Suprapubic skin (tissue), 4 donors: Measurements from ENCODE around the gene SLC9A2.

Source experiments
- EP300 ChIP-seq: sonication (generic); formaldehyde crosslinking; IDR thresholded peaks from one replicate; pipeline ENCODE4 v1.6.1; 2017; ENCODE audit warnings: antibody characterized with exemption
- POLR2A ChIP-seq, 2 donors: fragments of 450-650 bp; IDR thresholded peaks; one replicate each; pipeline ENCODE4 v1.6.1; 2017; ENCODE audit warnings: antibody characterized with exemption in 2 of 2, mild to moderate bottlenecking in 2 of 2, moderate library complexity in 2 of 2
- POLR2AphosphoS5 ChIP-seq, 3 donors: sonication (generic); formaldehyde crosslinking; IDR thresholded peaks; one replicate each; pipeline ENCODE4 v1.6.1; 2017; ENCODE audit warnings: antibody characterized with exemption in 3 of 3
- TF ChIP-seq, protein P1 (sequence below), 2 donors: fragments of 200-600 bp in 1 of 2; fragments of 450-650 bp in 1 of 2; sonication (generic) in 1 of 2; IDR thresholded peaks; one replicate each; pipeline ENCODE4 v1.5.1; 2016 to 2019; ENCODE audit warnings: antibody characterized with exemption in 2 of 2, mild to moderate bottlenecking in 1 of 2, moderate library complexity in 1 of 2

DNA sequence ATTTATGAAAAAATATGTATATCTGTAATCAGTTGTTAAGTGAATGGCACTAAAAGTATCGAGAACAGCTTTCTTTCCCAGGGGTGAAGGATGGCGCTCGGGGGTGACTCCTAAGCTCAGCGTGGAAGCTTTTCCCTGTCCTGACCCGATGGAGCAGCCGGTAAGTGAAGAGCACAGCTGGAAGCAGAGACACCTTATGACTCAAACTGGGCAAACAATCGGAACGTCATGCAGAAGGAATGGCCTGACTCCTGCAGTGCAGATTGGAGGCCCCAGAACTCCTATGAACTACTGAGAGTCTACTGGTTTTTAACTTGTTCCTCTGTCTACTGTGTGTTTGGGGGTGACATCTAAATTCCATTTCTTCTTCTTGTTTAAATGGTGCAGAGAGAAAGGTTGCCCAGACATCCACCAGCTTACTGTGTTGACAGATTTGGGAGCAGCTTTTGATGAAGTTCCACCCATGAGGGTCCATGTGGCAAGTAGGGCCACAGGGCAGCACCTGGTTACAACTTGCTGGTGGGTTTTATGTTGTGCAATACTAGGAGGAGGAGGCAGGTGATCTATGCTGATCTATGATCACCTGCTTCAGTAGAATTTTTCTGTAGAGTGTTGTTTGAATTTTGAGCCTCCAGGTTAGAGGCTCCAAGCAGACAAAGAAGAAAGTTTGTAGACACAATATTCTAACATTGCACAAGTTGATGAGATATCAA, 89.7 kb downstream of the SLC9A2 start:
- no peak for TF ChIP-seq POLR2A (IDR thresholded peaks at IDR 0.05)
- TF ChIP-seq, protein P1, sequence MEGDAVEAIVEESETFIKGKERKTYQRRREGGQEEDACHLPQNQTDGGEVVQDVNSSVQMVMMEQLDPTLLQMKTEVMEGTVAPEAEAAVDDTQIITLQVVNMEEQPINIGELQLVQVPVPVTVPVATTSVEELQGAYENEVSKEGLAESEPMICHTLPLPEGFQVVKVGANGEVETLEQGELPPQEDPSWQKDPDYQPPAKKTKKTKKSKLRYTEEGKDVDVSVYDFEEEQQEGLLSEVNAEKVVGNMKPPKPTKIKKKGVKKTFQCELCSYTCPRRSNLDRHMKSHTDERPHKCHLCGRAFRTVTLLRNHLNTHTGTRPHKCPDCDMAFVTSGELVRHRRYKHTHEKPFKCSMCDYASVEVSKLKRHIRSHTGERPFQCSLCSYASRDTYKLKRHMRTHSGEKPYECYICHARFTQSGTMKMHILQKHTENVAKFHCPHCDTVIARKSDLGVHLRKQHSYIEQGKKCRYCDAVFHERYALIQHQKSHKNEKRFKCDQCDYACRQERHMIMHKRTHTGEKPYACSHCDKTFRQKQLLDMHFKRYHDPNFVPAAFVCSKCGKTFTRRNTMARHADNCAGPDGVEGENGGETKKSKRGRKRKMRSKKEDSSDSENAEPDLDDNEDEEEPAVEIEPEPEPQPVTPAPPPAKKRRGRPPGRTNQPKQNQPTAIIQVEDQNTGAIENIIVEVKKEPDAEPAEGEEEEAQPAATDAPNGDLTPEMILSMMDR (IDR thresholded peaks at IDR 0.05) = no peak
- TF ChIP-seq POLR2AphosphoS5 (IDR thresholded peaks at IDR 0.05) = no peak
- no peak for TF ChIP-seq EP300
